HG03025 (cell line): ENCODE results near the gene FCGR1A.
"Not testable (repeated sequence)": the region's sequence is repeated elsewhere in the genome, so short reads cannot be mapped to it uniquely, and the experiment has no call there.

Source experiments
- ATAC-seq: cut with Tn5 transposase; IDR thresholded peaks from one replicate; pipeline ENCODE4 v1.9.1; 2021; ENCODE audit warnings: mild to moderate bottlenecking, moderate library complexity; ENCODE audit not compliant: unreplicated experiment, low FRiP score

FCGR1A gene

GRCh38 chr1:149831764-149832315 lies 49.3 kb downstream of the FCGR1A start:
- not testable (repeated sequence) for ATAC-seq

- peak; percentile 61 for ATAC-seq
Observed at GRCh38 chr1:149832316-149833126, 50.0 kb downstream of the FCGR1A start.

- ATAC-seq, result not testable (repeated sequence)
Observed at GRCh38 chr1:149833144-149833543, 50.6 kb downstream of the FCGR1A start.

- not testable (repeated sequence) for ATAC-seq
Observed at GRCh38 chr1:149841149-149841548, 58.7 kb downstream of the FCGR1A start.
